T-helper 1 cell treated with Interleukin-12 subunit alpha and Interleukin-12 subunit beta and Interleukin-4 antibody, amounts not matched to agents 30 ng/mL and 1 ng/mL, for 36 hours (primary cell): ENCODE data around the gene LSAMP. TPM values are rescaled to one million over a fixed set of nuclear protein-coding genes. Genes with fewer than 3 reads are reported as not detected.
"Not testable (repeated sequence)": the region's sequence is repeated elsewhere in the genome, so short reads cannot be mapped to it uniquely, and the experiment has no call there.

Experiments
- intact Hi-C: fragments of 100-400 bp; cut with micrococcal nuclease; formaldehyde crosslinking; loops from one replicate; pipeline ENCODE4 v1.15.1; 2024
- total RNA-seq: library from RNA; stranded (reverse); gene quantifications from 2 replicates; pipeline ENCODE4 v1.2.3, GENCODE V29; 2022

Gene LSAMP
- total RNA-seq, 1 donor from 2014 or later = not detected

DNA sequence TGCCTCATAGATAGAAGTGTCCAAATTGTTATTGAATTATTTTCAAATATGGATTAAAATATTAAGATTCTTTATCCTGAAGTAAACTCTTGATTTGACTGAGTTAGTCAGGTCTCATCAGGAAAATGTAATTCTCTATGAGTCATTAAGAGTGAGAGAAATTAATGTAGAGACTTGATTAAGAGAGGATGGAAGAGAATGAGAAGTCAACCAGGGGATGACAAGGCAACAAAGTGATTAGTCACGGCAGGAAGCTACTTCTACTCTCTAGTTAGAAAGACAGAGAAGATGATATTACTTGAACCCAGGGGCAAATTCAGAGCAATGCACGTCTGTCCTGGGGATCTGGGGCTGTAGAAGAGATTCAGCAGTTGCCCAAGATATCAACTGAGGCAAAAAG lies 202.5 kb downstream of the LSAMP start:
- intact Hi-C loops = no loop called here

GRCh38 chr3:116241677-116242076 lies 203.6 kb downstream of the LSAMP start:
- intact Hi-C loops = no loop called here

DNA sequence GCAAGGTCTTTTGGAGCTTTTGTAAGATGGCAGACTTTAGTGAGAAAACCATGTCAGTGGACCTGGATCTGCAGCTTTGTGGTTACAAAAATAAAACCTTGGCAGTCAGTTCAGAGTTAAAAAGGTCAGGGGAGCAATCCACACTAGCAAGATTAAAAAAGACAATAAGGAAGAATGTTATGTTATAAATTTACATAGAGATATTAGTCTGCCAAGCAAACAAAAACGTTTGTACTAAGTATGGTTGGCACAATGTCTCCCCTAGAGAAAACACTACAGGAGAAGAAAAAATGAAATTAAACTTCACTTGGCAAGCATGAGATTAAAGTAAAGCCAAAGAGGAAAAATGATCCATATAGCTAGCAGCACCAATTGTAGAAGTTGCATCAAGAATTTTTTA lies 205.0 kb downstream of the LSAMP start:
- intact Hi-C loops = no loop called here

DNA sequence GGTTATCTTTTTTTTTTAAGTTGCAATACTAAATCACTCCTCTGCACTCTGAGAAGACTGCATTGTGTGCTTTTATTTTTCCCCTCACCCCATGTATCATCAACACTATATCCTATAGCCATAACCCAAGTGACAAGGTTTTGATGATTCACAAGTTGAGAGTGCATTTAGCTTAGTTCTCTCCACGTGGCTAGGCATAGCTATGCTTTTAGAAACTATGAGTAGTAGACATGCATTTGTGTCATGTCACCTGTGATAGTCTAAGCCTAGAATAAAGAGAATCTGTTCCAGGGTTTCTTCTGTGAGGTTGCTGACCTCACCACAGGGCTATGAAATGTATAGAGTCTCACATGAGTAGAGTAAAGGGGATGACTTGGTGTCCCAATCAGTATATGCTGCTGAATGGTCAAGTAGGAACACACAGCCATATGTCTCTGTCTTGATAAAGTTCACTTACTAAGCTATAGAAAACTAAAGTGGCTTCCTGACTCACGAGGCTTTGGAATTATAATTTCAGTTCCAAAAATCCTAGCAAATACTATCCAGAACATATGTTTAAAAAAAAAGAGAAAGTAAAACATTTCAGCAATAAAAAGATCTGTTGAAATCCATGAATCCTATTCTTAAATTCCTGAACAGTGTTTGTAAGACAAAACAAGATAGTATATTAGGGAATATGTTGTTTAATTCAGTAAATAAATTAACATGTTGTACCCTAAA lies 206.3 kb downstream of the LSAMP start:
- intact Hi-C loops = no loop called here

- intact Hi-C loops = no loop called here
These were observed 211.5 kb downstream of the LSAMP start for GRCh38 chr3:116233711-116234357.

DNA sequence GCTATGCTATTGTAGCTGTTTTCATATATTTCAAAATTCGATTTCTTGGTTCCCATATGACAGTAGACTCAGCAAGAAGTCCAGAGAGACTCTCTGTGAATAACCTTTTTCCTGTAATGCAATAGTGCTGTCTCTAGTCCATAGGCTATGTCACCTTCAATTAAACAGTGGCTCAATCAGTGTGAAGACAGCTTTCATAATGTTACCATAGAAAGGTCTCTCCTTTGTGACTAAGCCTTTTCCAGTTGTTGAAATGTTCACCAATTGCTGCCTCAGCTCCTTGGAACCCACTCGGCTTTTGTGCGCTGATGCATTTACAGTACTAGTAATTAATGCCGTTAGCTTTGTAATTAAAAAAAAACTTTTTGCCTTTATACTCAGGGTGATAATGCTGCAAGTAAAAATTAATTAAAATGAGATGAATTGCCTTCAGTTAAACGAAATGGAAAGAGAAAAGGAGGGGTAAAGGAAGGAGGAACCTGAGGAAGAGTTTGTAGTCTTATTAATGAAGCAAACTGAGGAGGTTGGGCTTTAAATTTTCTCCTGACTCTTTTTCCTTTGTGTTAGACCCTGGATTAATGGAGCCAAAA lies 214.8 kb downstream of the LSAMP start:
- intact Hi-C loops = no loop called here

DNA sequence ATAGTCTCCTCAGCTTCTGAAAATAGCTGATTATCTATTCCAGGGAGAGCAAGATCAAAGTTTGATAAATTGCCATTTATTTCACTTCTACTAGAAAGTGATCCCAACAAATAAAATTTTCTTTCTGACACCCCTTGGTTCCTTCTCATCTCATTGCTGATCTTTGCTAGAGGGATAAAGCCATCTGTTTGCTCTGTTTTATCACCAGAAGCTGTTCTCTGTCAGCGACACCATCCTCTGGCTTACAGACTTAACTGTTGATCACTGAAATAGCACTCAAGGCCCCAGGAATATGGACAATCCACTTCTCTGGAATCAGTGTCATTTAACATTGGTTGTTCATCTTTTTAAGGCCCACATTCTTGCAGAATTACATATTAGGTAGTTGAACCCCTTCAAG lies 219.0 kb downstream of the LSAMP start:
- intact Hi-C loops = no loop called here

DNA sequence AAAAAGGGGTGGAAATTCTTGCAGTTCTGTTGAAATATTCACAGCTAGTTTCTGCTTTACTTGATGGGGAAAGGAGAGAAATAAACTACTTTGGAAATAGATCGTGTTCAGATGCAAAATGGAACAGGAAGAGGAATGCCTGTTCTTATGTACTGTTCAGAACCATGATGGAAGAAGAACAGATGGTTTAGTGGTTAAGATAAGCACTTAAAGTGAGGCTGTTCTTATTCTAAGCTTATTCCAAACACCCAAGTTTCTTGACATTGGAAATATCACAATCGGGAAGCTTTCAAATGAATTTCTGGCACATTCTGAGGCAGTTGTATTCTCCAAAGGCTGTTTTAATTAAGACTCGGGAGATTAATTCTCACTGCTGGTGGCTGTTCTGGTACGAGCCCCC lies 228.5 kb downstream of the LSAMP start:
- intact Hi-C loops = no loop called here

- intact Hi-C loops = no loop called here
These were observed 233.4 kb downstream of the LSAMP start for GRCh38 chr3:116211901-116212300.

GRCh38 chr3:116208830-116209229 lies 236.5 kb downstream of the LSAMP start:
- intact Hi-C loops = not testable (repeated sequence)

DNA sequence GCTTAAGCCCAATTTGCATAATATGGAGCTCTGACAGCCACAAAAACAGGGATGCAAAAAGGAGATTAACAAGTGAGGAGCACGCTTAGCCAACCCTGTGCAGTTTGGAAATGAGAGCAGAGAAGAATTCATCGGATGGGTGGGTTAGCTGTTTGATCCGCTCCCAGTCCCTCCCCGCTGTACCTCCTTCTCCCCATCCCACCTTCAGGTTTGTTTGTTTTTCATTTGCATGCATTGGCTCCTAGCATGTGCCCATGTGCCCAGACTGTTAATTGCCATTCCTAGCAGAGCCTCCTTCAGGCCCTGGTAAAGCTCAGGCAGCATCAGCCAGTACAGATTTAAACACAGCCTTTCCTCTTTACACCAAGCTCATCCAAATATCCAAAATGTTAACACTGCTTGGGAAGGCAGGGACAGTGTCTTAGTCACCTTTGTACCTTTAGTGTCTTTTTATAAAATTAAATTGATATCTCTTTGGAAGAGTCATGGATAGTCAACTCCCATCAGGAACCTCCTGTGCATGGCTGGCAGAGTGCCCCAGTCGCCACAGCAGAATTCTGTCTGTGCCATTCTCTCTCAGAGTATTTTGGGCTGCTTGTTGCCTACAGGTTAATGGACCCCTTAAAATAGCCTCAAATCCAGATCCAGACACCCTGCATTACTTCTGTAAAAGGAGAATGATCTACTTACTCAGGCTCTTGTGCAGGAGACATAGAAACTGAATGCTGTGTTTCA lies 244.2 kb downstream of the LSAMP start:
- intact Hi-C loops = no loop called here

DNA sequence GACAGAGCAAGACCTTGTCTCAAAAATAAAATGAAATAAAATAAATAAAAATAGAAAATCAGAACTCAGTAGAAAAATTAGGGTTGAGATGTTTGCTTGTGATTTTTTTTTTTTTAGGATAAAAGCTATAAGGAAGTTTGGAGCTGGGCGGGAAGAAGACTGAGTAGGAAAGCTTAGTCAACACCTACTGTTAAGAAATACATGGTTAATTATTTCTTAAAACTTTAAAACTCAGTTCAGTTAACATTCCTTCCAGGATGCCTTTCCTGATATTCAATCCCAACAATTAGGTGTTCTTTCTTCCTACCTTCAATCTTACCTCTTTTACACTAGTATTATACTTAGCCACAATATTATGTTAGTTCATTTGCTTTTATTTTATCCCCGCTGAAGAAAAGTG lies 246.2 kb downstream of the LSAMP start:
- intact Hi-C loops = no loop called here

DNA sequence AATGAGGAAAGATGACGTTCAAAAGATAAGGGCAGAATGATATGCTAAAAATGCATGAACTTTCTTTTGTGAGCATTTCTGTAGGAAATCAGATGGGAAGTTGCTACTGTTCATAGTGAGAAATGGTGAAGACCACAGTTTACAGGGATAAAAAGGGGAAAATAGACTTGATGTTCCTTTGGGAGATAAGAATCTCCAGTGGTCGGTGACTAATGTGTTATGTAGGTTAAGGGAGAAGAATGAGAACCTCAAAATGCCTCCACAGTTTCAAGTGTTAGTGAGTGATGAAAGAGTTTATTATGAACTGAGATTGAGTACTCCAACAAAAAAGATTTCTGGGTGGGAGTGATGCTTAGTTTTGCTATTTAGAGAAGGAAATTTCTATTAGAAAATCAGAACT lies 247.2 kb downstream of the LSAMP start:
- intact Hi-C loops = no loop called here

GRCh38 chr3:116192464-116192863 lies 252.8 kb downstream of the LSAMP start:
- intact Hi-C loops = no loop called here

- intact Hi-C loops = no loop called here
These were observed 253.9 kb downstream of the LSAMP start for GRCh38 chr3:116191409-116191808.

- intact Hi-C loops = no loop called here
These were observed 255.2 kb downstream of the LSAMP start for GRCh38 chr3:116190095-116190494.

DNA sequence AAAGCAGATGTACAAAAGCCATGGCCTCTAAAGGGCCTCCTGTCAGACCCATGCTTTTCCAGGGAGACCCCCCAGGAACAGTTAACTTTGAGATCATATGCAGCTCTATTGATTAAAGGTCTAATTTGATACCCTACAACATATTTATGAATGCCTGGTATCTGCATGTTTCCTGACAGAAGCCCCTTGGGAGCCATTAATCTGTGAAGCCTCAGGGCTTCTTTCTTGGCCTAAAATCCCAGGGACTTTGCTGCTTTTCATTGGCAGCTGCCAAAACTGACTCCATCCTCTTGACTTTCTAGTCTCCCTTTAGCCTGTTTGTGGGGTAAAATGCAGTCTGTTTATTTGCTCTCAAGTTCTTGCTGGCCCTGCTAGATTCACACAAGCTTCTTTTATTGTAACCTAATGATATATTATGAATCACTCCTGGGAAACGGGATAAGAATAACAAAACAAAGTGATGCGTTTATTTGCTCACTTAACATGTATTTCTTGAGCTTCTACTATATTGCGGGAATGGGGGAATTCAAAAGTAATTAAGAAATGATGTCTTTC lies 257.0 kb downstream of the LSAMP start:
- intact Hi-C loops = no loop called here

GRCh38 chr3:116186049-116186448 lies 259.2 kb downstream of the LSAMP start:
- intact Hi-C loops = no loop called here

- intact Hi-C loops = no loop called here
These were observed 264.1 kb downstream of the LSAMP start for GRCh38 chr3:116181159-116181558.

DNA sequence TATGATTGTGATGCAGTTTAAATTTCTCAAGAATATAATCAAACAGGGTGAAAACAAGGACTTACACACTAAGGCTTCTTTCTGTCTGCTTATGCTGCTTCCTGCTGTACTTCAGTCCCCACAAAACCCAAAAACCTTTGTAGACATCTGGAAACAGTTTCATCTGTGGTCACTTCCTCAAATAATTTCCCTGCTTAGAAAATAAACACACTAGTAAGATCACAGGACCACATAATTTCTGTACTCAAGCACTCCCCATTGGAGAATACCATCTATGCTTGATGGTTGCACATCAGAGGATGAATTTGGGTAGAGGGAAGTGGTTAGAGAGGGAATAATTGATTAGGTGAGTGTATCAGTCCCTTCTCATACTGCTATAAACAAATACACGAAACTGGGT lies 266.2 kb downstream of the LSAMP start:
- intact Hi-C loops = no loop called here

DNA sequence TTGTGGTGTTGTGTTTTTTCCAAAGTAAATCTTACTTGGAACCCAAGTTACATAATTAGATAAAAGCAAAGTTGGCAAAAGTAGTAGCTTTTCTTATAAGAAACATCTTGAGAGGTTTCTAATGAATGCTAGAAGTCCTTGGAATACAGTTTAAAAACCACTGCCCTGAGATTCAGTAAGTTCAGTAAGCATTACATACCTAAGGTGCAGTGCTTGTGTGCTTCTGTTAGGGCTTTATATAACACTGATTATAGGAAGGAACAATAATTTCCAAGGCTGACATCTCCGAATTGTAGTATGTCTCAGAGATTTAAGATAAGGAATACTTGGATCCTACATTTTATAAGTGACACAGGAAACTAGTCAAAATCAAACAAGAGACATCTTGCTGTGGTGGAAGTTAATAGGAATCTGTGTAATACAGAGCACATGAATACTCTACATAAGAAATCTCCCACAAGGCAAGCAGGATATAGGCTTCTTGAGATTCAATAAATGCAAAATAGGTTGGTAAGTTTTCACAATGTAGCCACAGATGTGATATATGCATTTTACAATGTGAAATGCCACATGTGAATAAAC lies 268.2 kb downstream of the LSAMP start:
- intact Hi-C loops = no loop called here
